Chondrocyte (in vitro differentiated cells): ENCODE results near the gene CFDP1. TPM values are rescaled to one million over a fixed set of nuclear protein-coding genes. Genes with fewer than 3 reads are reported as not detected.

Experiments used
- DNase-seq: peaks from one replicate; pipeline ENCODE4 v3.0.0; 2021; ENCODE audit warnings: mixed read lengths, low spot score
- H3K27ac Mint-ChIP-seq: one replicate; pipeline ENCODE4 v1.8.0; 2021; ENCODE audit warnings: mild to moderate bottlenecking, moderate library complexity, mixed read lengths; ENCODE audit not compliant: unreplicated experiment
- H3K27me3 Mint-ChIP-seq: 2 replicates; pipeline ENCODE4 v1.8.0; 2021; ENCODE audit warnings: low read depth, mixed read lengths
- H3K36me3 Mint-ChIP-seq: 2 replicates; pipeline ENCODE4 v1.8.0; 2021; ENCODE audit warnings: low read depth, mixed read lengths
- H3K4me1 Mint-ChIP-seq: 2 replicates; pipeline ENCODE4 v1.8.0; 2021; ENCODE audit warnings: low read depth, mild to moderate bottlenecking, mixed read lengths
- H3K4me3 Mint-ChIP-seq: one replicate; pipeline ENCODE4 v1.8.0; 2021; ENCODE audit warnings: mild to moderate bottlenecking, moderate library complexity, mixed read lengths; ENCODE audit not compliant: unreplicated experiment
- H3K9me3 Mint-ChIP-seq: 2 replicates; pipeline ENCODE4 v1.8.0; 2021; ENCODE audit warnings: low read depth, mixed read lengths
- total RNA-seq: library from RNA; stranded (reverse); gene quantifications from 3 replicates; pipeline ENCODE4 v1.2.1, GENCODE V29; 2021
- TF ChIP-seq, protein P1 (sequence below): fragments of 200-600 bp; sonication (generic); IDR thresholded peaks from 2 replicates; pipeline ENCODE4 v1.5.0; 2021; ENCODE audit warnings: antibody characterized with exemption, mild to moderate bottlenecking, moderate library complexity

Gene CFDP1
- total RNA-seq, 1 donor from 2014 or later: 45.3 TPM

DNA sequence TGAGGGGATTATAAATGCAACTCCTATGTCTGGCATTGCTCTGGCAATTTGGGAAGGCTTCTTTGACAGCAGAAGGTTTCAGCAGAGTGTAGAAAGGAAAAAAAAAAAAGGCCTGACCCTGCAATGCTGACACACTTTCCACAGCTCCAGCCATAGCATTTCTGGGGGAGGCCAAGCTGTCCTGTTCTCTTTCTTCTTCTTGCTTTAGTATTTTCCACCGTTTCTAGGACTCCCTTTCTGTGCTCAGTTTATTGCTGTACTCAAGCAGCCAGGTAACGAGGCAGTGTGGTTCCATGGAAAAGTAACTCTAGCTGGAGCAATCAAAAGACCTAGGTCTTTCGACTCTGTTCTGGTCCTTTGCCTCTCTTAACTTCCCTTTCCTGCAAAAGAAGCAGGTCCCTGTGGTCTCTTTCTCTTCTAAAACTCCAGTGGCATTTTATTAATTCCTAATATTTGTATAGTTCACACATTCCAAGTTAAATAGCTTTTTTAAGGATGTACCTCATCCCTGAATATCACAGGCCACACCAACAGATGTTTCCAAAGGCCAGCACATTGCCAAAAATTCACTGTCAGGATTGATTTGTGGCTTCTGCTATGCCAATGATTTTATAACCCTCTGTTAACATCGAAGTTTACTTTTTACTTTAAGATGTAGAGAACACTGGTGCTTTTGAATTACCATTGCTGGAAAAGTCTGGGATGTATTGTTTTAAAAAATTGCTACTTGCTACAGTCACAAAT lies 91.6 kb downstream of the CFDP1 start:
- Mint-ChIP-seq H3K4me1 (peaks cover 38% of the 10 kb centered on the region), H3K27me3 (no peaks in the 10 kb centered on the region), H3K9me3 (no peaks in the 10 kb centered on the region), H3K27ac (peak overlapping the region; percentile 41), H3K36me3 (peaks cover 6% of the 10 kb centered on the region), H3K4me3 (no peak overlapping the region)
- TF ChIP-seq, protein P1, sequence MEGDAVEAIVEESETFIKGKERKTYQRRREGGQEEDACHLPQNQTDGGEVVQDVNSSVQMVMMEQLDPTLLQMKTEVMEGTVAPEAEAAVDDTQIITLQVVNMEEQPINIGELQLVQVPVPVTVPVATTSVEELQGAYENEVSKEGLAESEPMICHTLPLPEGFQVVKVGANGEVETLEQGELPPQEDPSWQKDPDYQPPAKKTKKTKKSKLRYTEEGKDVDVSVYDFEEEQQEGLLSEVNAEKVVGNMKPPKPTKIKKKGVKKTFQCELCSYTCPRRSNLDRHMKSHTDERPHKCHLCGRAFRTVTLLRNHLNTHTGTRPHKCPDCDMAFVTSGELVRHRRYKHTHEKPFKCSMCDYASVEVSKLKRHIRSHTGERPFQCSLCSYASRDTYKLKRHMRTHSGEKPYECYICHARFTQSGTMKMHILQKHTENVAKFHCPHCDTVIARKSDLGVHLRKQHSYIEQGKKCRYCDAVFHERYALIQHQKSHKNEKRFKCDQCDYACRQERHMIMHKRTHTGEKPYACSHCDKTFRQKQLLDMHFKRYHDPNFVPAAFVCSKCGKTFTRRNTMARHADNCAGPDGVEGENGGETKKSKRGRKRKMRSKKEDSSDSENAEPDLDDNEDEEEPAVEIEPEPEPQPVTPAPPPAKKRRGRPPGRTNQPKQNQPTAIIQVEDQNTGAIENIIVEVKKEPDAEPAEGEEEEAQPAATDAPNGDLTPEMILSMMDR: no peak
- no peak for DNase-seq

- no peak overlapping the region for H3K4me3 Mint-ChIP-seq
- peaks cover 38% of the 10 kb centered on the region for H3K4me1 Mint-ChIP-seq
- no peak for DNase-seq
- H3K36me3 Mint-ChIP-seq: peaks cover 5% of the 10 kb centered on the region
- H3K9me3 Mint-ChIP-seq: no peaks in the 10 kb centered on the region
- H3K27ac Mint-ChIP-seq: peak overlapping the region; percentile 79
- TF ChIP-seq, protein P1: no peak
- H3K27me3 Mint-ChIP-seq: no peaks in the 10 kb centered on the region
Measured at GRCh38 chr16:75340741-75341491, 92.4 kb downstream of the CFDP1 start.

GRCh38 chr16:75337430-75337829 lies 95.9 kb downstream of the CFDP1 start:
- Mint-ChIP-seq H3K4me1 (peaks cover 31% of the 10 kb centered on the region), H3K9me3 (no peaks in the 10 kb centered on the region), H3K27ac (no peak overlapping the region)

GRCh38 chr16:75336521-75336920 lies 96.8 kb downstream of the CFDP1 start:
- TF ChIP-seq, protein P1: no peak
- Mint-ChIP-seq H3K27ac (no peak overlapping the region), H3K27me3 (no peaks in the 10 kb centered on the region), H3K4me1 (peaks cover 22% of the 10 kb centered on the region), H3K4me3 (no peak overlapping the region), H3K9me3 (no peaks in the 10 kb centered on the region), H3K36me3 (peaks cover 3% of the 10 kb centered on the region)
- DNase-seq: no peak

More at GRCh38 chr16:75337430-75337829, 95.9 kb downstream of the CFDP1 start:
- no peak for DNase-seq
- TF ChIP-seq, protein P1: no peak
- no peaks in the 10 kb centered on the region for H3K27me3 Mint-ChIP-seq
- H3K36me3 Mint-ChIP-seq: peaks cover 2% of the 10 kb centered on the region
- H3K4me3 Mint-ChIP-seq: no peak overlapping the region

DNA sequence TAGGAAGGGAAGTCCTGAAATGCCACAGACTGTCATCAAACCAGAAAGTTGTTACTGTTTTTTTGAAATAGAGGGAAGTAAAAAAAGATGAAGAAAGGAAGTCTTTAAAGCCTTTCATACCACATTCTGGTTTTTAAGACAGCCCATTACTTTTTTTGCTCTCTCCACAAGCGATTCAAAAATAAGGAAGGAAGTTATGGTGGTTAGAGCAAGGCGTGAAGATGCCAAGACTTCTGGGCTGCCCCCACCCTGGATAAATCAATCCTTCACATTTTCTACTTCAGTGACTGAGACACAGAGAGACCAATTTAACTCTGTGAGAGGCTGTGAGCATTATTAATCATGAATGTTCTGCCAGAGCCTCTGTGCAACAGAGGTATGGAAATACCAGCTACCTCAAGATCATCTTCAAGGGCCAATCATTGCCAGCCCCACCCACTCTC lies 99.6 kb downstream of the CFDP1 start:
- no peak for DNase-seq
- Mint-ChIP-seq H3K4me3 (no peak overlapping the region), H3K9me3 (no peaks in the 10 kb centered on the region), H3K27ac (peak overlapping the region; percentile 57), H3K4me1 (peaks cover 9% of the 10 kb centered on the region), H3K36me3 (peaks cover 3% of the 10 kb centered on the region), H3K27me3 (no peaks in the 10 kb centered on the region)
- TF ChIP-seq, protein P1: no peak
